Activated naive CD8-positive, alpha-beta T cell treated with anti-CD3 and anti-CD28 coated beads for 36 hours (primary cell): Measurements from ENCODE around the gene TGM5. TPM values are rescaled to one million over a fixed set of nuclear protein-coding genes. Genes with fewer than 3 reads are reported as not detected.

ENCODE experiments used
- DNase-seq: peaks from one replicate; pipeline ENCODE4 v3.0.0; 2021
- H3K27ac Mint-ChIP-seq: one replicate; pipeline ENCODE4 v1.8.0; 2022; ENCODE audit warnings: mild to moderate bottlenecking, moderate library complexity, mixed read lengths
- H3K27me3 Mint-ChIP-seq: one replicate; pipeline ENCODE4 v1.8.0; 2022; ENCODE audit warnings: mild to moderate bottlenecking, mixed read lengths
- H3K36me3 Mint-ChIP-seq: one replicate; pipeline ENCODE4 v1.8.0; 2021; ENCODE audit warnings: mild to moderate bottlenecking, mixed read lengths
- H3K4me1 Mint-ChIP-seq: one replicate; pipeline ENCODE4 v1.8.0; 2021; ENCODE audit warnings: mixed read lengths
- H3K4me3 Mint-ChIP-seq: one replicate; pipeline ENCODE4 v1.8.0; 2022; ENCODE audit warnings: mild to moderate bottlenecking, moderate library complexity, mixed read lengths
- H3K9me3 Mint-ChIP-seq: one replicate; pipeline ENCODE4 v1.8.0; 2022; ENCODE audit warnings: mixed read lengths
- total RNA-seq, 2 experiments: library from RNA; stranded (reverse); gene quantifications; one replicate each; pipeline ENCODE4 v1.2.3, GENCODE V29; 2021

Gene TGM5
- total RNA-seq, 2 experiments from 2014 or later: 0.16 to 0.38 TPM

DNA sequence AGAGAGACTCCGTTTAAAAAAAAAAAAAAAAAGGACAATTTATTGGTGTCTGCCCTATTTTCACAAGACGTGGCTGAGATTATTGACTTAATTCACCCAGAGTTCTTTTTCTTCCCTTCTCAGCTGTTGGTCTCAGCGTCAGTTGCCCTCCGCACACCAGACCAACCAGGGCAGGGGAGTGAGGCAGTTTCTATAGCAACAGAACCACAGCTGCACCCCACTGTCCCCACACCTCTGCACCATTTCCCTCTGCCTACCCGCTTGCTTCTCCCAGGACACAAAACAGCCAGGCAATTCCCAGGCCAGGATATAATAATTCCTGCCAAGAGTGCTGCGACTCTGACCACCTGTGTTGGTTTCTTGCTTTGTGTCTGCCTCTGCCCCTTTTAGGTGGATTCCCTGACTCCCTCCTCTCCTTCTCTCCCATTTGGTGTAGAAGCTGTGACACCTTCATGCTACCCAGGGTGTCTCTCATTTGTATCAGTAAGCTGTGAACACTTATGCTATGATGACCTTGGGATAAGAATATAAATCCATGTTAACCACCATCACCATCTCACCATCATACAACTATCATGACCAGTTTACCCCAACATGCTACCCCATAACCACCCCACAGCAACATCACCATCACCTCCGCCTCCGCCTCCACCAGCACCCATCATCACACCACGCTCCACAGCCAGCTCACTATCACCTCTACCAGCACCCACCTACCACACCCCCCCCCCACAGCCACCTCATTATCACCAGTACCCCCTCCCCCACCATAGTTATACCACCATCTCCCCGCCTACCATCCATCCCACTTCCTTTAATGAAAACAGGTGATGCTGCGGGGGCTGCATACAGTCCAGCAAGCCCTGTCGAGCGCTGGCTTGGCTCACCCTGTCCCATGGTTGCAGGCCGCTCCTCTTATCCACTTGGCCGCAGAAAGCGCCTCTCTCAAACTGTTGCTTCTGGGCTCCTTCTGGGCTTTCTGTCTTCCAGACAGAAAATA is 46.5 kb downstream of the TGM5 start:
- no peak for DNase-seq
- H3K36me3 Mint-ChIP-seq: no peaks in the 10 kb centered on the region
- no peak overlapping the region for H3K27ac Mint-ChIP-seq
- H3K27me3 Mint-ChIP-seq: peaks cover 14% of the 10 kb centered on the region
- no peak overlapping the region for H3K4me3 Mint-ChIP-seq
- H3K9me3 Mint-ChIP-seq: no peaks in the 10 kb centered on the region
- H3K4me1 Mint-ChIP-seq: no peaks in the 10 kb centered on the region

DNA sequence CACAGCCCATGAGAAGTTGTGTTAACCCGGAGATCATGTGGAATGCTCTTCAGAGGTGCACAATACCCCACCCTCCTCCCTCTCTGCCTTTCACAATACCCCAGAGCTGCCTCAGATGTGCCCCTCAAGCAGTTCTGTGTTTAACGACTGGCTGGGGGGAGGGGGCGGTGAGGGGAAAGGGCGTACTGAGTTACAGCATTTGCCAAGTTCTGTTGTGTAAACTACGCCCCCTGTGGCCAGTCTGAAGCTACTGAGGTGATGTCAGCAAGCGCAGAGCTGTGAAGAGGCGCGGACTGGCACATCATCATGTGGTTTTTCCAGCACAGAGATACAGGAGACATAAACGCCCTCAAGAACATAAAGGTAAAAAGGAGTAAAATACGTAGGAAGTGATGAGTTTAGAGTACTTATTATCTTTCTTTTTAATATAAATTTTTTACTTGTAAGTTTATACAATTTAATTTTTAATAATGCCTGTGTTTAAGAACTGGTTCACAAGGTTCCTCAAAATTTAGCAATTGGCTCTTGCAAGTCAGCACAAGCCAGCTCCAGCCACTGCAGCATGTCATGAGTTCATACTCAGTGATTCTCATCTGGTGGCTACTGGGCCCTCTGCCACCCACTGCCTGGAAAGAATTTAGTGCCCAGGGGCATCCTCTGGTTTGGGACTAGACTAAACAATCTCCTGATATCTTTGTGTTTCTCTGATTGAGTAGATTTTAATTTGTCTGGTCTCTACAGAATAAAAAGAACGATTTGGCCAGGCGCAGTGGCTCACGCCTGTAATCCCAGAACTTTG is 47.6 kb downstream of the TGM5 start:
- no peaks in the 10 kb centered on the region for H3K36me3 Mint-ChIP-seq
- H3K27ac Mint-ChIP-seq: no peak overlapping the region
- no peaks in the 10 kb centered on the region for H3K9me3 Mint-ChIP-seq
- no peak overlapping the region for H3K4me3 Mint-ChIP-seq
- H3K4me1 Mint-ChIP-seq: no peaks in the 10 kb centered on the region
- no peak for DNase-seq
- H3K27me3 Mint-ChIP-seq: peaks cover 12% of the 10 kb centered on the region

DNA sequence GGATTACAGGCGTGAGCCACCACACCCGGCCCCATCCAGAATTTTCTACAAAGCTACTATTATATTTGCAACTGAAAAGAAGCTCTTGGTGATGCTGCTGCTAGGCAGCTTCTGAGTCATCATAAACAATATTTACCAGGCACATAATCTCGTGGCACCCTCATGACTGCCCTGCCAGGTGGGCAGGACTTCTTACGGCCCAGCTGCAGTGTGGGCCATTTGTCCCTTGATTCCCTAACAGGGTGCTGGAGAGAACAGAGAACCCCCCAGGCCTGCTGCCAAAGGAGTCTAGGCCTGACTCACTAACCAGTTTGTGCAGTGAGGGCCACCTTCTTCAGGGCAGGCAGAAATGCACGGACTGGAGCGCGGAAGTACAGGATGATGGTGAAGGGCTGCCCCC is 50.8 kb downstream of the TGM5 start:
- Mint-ChIP-seq H3K4me3 (no peak overlapping the region), H3K36me3 (no peaks in the 10 kb centered on the region), H3K4me1 (no peaks in the 10 kb centered on the region), H3K27ac (no peak overlapping the region), H3K27me3 (peaks cover 4% of the 10 kb centered on the region), H3K9me3 (no peaks in the 10 kb centered on the region)
- DNase-seq: no peak

DNA sequence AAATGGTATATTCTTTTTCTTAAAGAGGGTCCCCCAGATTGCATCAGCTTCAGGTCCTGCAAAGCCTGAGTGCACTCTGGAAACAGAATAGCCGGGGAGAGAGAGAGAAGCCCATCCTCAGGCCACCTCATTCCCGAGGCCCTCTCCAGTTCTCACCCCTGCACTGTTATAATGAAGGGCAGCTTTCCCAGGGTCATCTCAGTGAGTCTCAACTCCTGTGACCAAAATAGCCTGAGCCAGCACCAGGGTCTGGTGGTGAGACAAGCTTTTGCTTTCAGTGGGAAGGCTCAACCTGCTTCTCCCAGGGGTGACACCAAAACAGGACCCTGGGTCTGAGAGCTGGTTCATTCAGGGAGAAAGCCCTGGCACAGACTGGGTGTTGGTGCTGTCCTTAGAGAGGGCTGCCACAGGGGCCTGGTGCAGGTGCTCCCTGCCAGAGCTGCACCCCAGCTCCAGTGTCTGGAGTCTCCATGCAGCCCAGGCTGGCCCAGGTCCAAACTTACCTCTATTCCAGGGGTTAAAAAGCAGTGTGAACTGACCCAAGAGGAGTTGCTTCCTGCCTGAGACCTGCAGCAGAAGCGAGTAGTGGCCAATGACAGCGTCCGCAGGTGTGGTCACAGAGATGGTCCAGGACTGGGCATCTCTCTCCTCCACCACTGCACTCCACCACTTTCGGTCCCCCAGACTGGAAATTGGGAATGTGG is 52.0 kb downstream of the TGM5 start:
- Mint-ChIP-seq H3K27me3 (peaks cover 10% of the 10 kb centered on the region), H3K36me3 (no peaks in the 10 kb centered on the region), H3K4me3 (no peak overlapping the region), H3K27ac (no peak overlapping the region), H3K9me3 (no peaks in the 10 kb centered on the region), H3K4me1 (no peaks in the 10 kb centered on the region)
- no peak for DNase-seq

DNA sequence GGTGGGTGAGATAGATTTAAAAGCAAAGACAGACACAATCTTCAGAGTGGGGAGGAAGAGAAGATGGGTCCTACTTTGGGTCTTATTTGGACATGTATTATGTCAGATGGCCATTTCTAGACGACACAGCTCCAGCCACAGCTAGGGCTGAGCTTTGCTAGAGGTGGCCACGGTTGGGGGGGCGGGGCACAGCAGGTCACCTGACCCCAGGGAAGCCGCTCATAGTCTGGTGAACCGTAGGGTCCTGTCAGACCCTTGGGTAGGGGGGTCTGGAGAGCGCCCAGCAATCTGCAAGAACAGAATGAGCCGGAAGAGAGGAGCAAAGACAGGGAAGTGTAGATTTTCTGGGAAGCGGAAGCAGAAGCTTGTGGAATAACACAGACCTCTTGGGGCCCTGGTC is 52.6 kb downstream of the TGM5 start:
- Mint-ChIP-seq H3K9me3 (no peaks in the 10 kb centered on the region), H3K4me1 (no peaks in the 10 kb centered on the region), H3K4me3 (no peak overlapping the region), H3K27me3 (peaks cover 12% of the 10 kb centered on the region), H3K27ac (no peak overlapping the region), H3K36me3 (no peaks in the 10 kb centered on the region)
- no peak for DNase-seq

DNA sequence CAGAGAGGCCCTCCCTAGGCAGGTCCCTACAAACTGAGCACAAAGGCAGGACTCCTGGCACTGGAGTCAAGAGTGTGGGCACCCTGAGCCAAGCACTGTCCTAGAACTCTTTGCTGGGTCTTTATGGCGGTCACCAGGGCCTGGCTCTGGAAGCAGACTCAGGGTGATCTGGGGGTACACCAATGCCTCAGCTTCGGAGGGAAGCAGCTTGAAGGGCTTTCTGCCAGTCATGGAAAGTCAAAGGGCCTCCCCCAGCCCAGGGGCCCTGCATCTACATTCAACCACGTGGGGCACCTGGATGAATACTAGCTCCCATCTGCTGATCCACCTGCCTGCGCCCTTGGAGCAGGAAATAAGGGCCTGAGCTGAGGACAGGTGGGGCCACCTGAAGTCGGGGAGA is 53.3 kb downstream of the TGM5 start:
- Mint-ChIP-seq H3K4me3 (no peak overlapping the region), H3K27ac (no peak overlapping the region), H3K4me1 (no peaks in the 10 kb centered on the region), H3K36me3 (no peaks in the 10 kb centered on the region), H3K27me3 (peaks cover 16% of the 10 kb centered on the region), H3K9me3 (no peaks in the 10 kb centered on the region)
- DNase-seq: no peak

DNA sequence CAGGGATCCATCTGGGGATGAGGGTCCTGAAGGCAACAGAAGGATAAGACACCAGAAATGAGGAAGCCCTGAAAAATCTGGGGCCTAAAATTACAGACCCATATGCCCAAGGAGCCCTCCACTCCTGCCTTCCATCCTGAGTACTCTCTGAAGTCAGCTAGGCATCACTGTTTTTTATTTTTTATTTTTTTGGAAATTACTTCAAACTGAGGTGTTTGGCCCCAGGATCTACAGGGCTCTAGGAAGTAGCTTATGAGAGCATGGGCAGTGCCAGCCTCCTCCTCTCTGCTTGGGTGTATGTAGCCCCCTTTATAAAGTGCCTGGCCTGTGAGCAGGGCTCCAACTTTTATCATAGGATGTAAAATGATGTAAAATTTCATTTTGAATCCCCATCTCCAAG is 53.8 kb downstream of the TGM5 start:
- H3K4me3 Mint-ChIP-seq: no peak overlapping the region
- no peaks in the 10 kb centered on the region for H3K36me3 Mint-ChIP-seq
- H3K27me3 Mint-ChIP-seq: peaks cover 16% of the 10 kb centered on the region
- H3K4me1 Mint-ChIP-seq: no peaks in the 10 kb centered on the region
- H3K27ac Mint-ChIP-seq: no peak overlapping the region
- no peaks in the 10 kb centered on the region for H3K9me3 Mint-ChIP-seq
- DNase-seq: no peak

DNA sequence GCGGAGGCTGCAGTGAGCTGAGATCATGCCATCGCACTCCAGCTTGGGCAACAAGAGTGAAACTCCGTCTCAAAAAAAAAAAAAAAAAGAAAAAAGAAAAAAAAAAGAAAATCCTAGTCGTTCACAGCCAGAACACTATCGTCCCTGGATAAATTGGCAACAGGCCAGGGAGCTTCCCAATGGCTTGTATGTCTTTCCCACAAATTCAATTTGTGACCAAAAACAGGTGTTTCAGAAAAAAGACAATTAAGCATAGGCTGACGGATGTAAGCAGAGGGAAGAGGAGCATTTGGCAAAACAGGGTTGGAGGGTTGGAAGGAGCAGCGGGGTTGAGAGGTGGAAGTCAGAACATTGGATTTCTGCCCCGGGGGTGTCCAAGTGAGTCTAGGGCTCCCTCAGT is 54.4 kb downstream of the TGM5 start:
- no peak overlapping the region for H3K4me3 Mint-ChIP-seq
- H3K9me3 Mint-ChIP-seq: no peaks in the 10 kb centered on the region
- peaks cover 16% of the 10 kb centered on the region for H3K27me3 Mint-ChIP-seq
- no peaks in the 10 kb centered on the region for H3K36me3 Mint-ChIP-seq
- DNase-seq: no peak
- no peaks in the 10 kb centered on the region for H3K4me1 Mint-ChIP-seq
- H3K27ac Mint-ChIP-seq: no peak overlapping the region

DNA sequence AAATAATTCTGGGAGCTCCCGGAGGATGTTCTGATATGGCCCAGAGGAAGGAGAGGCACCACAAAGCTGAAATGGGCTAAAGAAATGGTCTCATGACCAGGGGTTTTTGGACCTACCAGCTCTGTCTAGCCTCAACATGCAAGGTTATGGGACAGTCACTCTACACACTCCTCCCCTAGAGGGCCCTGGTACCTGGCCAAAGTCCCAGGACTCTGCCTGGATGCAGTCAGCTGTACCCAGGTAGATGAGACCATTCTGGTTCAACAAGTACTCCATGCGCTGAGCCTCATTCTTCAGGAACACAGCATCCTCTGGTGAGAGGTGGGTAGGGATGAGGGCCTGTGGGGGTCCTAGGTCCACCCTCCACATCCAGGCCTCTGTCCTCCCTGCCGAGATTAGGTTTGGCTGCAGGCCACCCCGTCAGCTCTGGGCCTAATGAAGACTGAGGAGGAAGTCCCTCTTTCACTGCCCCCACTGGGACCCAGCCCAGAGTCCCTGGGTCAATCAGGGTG is 55.4 kb downstream of the TGM5 start:
- Mint-ChIP-seq H3K36me3 (no peaks in the 10 kb centered on the region), H3K9me3 (no peaks in the 10 kb centered on the region), H3K27me3 (peaks cover 16% of the 10 kb centered on the region), H3K4me1 (no peaks in the 10 kb centered on the region), H3K27ac (no peak overlapping the region), H3K4me3 (no peak overlapping the region)
- no peak for DNase-seq

DNA sequence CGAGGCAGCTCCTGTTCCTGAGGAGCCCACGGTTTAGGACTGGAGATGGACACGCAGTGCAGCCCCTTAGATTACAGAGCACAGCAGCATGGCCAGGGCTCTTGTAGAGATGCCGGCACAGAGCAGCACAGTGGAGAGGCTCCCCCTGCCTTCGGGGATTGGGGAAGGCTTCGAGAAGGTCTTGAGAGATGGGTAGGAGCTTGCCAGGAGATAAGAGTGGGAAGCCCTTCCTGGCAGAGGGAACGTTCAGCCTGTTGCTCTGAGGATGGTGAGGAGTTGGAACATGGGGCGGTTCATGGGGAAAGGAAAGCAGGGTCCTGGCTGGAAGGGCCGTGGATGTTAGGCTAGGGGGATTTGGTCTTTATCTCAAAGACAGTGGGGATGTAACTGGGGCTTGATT is 55.9 kb downstream of the TGM5 start:
- no peaks in the 10 kb centered on the region for H3K9me3 Mint-ChIP-seq
- H3K27ac Mint-ChIP-seq: no peak overlapping the region
- DNase-seq: no peak
- H3K27me3 Mint-ChIP-seq: peaks cover 16% of the 10 kb centered on the region
- no peaks in the 10 kb centered on the region for H3K36me3 Mint-ChIP-seq
- H3K4me3 Mint-ChIP-seq: no peak overlapping the region
- no peaks in the 10 kb centered on the region for H3K4me1 Mint-ChIP-seq

DNA sequence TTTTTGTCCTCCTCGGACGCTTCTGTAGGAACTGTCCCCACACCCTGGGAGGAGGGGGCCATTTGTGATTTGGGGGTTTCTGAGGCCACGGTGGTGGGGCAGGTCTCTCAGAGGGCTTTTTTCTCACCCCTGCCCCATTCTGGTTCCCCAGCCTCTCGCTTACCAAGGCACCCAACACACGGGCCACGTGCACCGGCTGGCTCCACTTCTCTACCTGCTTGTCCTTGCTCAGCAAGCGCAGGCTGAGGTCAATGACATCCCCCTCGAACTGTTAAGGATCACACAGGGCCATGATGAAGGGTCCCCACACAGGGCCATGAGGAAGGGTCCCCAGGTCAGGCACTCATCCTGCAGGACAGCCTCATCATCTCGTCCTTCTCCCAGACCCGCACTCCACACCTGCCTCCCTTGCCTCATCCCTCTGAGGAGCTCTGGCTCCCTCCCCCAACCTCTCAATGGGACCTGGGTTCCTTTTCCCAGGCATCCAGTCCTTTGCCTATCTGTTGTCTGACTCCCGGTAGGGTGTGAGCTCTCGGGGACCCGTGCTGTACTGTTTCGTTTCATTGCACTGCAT is 56.5 kb downstream of the TGM5 start:
- DNase-seq: no peak
- Mint-ChIP-seq H3K9me3 (no peaks in the 10 kb centered on the region), H3K36me3 (no peaks in the 10 kb centered on the region), H3K4me3 (no peak overlapping the region), H3K27me3 (peaks cover 16% of the 10 kb centered on the region), H3K4me1 (no peaks in the 10 kb centered on the region), H3K27ac (no peak overlapping the region)

DNA sequence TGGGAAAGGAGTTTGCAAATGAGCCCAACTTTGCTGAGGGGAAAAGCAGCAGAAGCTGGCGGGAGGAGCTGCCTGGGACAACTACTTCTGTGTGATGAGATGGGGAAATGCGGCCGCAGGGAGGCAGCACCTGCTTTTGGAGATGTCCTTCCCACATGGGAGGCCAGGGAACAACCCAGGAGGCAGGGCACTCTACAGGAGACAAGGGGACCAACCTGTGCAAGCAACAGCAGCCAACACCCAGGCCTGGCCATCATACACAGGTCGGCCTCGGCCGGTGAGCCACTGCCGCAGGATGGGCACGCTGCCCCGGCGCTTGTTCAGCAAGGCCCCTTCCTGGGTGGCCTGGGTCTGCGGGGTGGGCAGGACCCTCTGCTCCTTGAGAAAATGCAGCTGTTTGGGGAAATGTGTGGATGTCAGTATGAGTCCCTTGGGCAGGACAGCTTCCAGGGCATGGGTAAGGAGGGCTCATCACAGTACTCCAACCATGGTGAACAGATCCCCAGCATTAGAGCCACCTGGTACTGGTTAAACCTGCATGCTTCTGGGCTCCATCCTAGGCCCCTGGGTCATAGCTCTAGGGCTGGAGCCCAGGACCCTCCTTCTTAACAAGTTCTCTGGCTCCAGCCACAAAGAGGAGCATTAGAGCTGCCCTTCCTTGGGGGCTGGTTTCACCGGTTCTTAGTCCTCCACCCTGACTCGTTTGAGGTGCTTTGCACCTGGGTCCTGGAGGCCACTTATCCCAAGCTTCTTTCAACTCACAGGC is 57.5 kb downstream of the TGM5 start:
- peaks cover 3% of the 10 kb centered on the region for H3K4me1 Mint-ChIP-seq
- H3K27me3 Mint-ChIP-seq: peaks cover 16% of the 10 kb centered on the region
- H3K27ac Mint-ChIP-seq: no peak overlapping the region
- DNase-seq: no peak
- no peaks in the 10 kb centered on the region for H3K36me3 Mint-ChIP-seq
- no peak overlapping the region for H3K4me3 Mint-ChIP-seq
- H3K9me3 Mint-ChIP-seq: no peaks in the 10 kb centered on the region

DNA sequence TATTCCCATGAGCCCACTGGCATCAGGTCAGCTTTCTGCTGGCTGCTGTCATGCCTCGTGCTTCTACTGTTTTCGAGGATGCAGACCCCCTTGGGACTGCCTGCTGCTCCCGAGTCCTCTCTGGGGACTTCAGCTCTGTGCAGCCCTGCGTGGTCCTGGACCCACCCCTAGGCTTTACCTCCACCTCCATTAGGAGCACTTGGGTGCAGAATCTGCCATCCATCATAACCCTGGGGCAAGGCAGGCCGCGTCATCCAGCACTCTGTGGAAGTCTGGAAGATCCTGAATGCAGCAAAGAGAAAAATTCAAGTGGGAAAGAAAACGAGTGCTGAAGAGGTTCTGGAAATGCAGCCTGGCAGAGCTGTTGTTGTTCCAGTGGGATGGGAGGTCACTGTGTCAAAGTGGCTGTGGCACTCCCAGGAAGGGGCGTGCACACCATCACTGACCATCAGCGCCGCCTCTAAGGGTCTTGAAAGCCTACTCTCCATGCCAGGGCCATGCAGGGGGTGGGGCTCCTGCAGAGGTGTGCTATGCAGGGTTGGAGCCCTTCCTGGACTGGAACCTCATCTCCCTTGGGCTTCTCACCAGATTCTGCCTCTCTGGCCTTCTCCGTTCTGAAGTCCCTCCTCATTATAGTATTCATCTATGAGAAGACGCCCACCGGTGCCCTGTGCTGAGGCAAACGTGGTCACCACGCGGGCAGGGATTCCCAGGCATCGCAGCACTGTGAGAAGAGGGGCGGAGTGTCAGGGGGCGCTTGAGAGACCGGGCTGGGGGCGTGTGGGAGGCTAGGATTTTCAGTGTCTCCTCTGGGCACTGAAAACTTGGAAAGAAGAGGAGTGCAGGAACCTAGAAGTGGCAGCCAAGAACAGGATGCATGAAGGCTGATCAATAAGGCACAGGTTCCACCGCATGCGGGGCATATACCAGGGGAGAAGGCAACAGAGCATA is 58.4 kb downstream of the TGM5 start:
- Mint-ChIP-seq H3K27ac (no peak overlapping the region), H3K27me3 (peaks cover 16% of the 10 kb centered on the region), H3K4me1 (peaks cover 4% of the 10 kb centered on the region), H3K4me3 (no peak overlapping the region), H3K9me3 (no peaks in the 10 kb centered on the region), H3K36me3 (no peaks in the 10 kb centered on the region)
- no peak for DNase-seq
